Epithelial cell of proximal tubule (primary cell): ENCODE results near the gene MRPL14. TPM values are rescaled to one million over a fixed set of nuclear protein-coding genes. Genes with fewer than 3 reads are reported as not detected.

Source experiments
- DNase-seq: peaks from one replicate; pipeline ENCODE4 v3.0.0-alpha.2; 2011; ENCODE audit warnings: low read depth
- H3K4me3 ChIP-seq: 2 replicates; pipeline ENCODE4 v1.5.1; 2011; ENCODE audit warnings: low read depth, mild to moderate bottlenecking, low read length
- CTCF ChIP-seq: conservative IDR thresholded peaks from 2 replicates; pipeline ENCODE4 v1.5.1; 2012; ENCODE audit warnings: low read depth, mild to moderate bottlenecking, low read length
- total RNA-seq: library from RNA; depleted of rRNA; stranded (reverse); fragments of >200 nt; gene quantifications from 2 replicates; pipeline ENCODE4 v1.2.3, GENCODE V29; 2015

Gene MRPL14
- total RNA-seq, 1 donor from 2014 or later, result 95.5 TPM

GRCh38 chr6:44068607-44069296 lies 58.5 kb downstream of the MRPL14 start:
- no peak for DNase-seq
- H3K4me3 ChIP-seq, result no peak overlapping the region
- TF ChIP-seq CTCF, result no peak

GRCh38 chr6:44067173-44068139 lies 59.8 kb downstream of the MRPL14 start:
- no peak for DNase-seq
- H3K4me3 ChIP-seq, result no peak overlapping the region
- no peak for TF ChIP-seq CTCF

GRCh38 chr6:44066394-44067172 lies 60.7 kb downstream of the MRPL14 start:
- no peak for TF ChIP-seq CTCF
- no peak overlapping the region for H3K4me3 ChIP-seq
- no peak for DNase-seq

- DNase-seq, result no peak
- no peak overlapping the region for H3K4me3 ChIP-seq
- no peak for TF ChIP-seq CTCF
These were observed 61.7 kb downstream of the MRPL14 start for GRCh38 chr6:44065443-44066140.

GRCh38 chr6:44064948-44065272 lies 62.3 kb downstream of the MRPL14 start:
- no peak for DNase-seq
- no peak overlapping the region for H3K4me3 ChIP-seq
- TF ChIP-seq CTCF, result no peak

GRCh38 chr6:44064089-44064947 lies 62.9 kb downstream of the MRPL14 start:
- peak; percentile 87 for DNase-seq
- no peak for TF ChIP-seq CTCF
- no peak overlapping the region for H3K4me3 ChIP-seq
